GM12801 (cell line): ENCODE data around the gene PHOX2B.

Experiments used
- CTCF ChIP-seq: IDR thresholded peaks from one replicate; pipeline ENCODE4 v1.5.1; 2011; ENCODE audit warnings: control low read depth; ENCODE audit not compliant: insufficient read length; ENCODE audit errors: extremely low read depth

The PHOX2B gene

GRCh38 chr4:41785665-41786064, 37.1 kb upstream of the PHOX2B start:
- no peak for TF ChIP-seq CTCF

- TF ChIP-seq CTCF = no peak
Observed at GRCh38 chr4:41784191-41784979, 35.9 kb upstream of the PHOX2B start.

- TF ChIP-seq CTCF = no peak
Observed at GRCh38 chr4:41776466-41776865, 27.9 kb upstream of the PHOX2B start.

- TF ChIP-seq CTCF = no peak
Observed at GRCh38 chr4:41763729-41764128, 15.2 kb upstream of the PHOX2B start.

GRCh38 chr4:41758884-41759283, 10.4 kb upstream of the PHOX2B start:
- TF ChIP-seq CTCF = no peak

GRCh38 chr4:41757521-41758156, 9.1 kb upstream of the PHOX2B start:
- TF ChIP-seq CTCF = no peak

GRCh38 chr4:41753942-41754341, 5.4 kb upstream of the PHOX2B start:
- TF ChIP-seq CTCF = no peak
